Naive thymus-derived CD4-positive, alpha-beta T cell (primary cell): ENCODE results near the gene CPPED1. TPM values are rescaled to one million over a fixed set of nuclear protein-coding genes. Genes with fewer than 3 reads are reported as not detected.
A peak's percentile ranks its signal among the peaks of the same experiment; 100 is the strongest.

Experiments
- ATAC-seq: fragments of 150-1000 bp; cut with Tn5 transposase; 2 replicates; pipeline ENCODE4 v1.10.0; 2021; ENCODE audit warnings: mild to moderate bottlenecking, moderate library complexity
- CTCF ChIA-PET: fragments of 350-600 bp; sonication (Branson Sonifier 250); formaldehyde crosslinking; loops from one replicate; lab custom pipeline; 2021; ENCODE audit warnings: antibody characterized with exemption; lab: Charles Lee
- POLR2A ChIA-PET: fragments of 350-600 bp; sonication (Branson Sonifier 250); formaldehyde crosslinking; loops from one replicate; lab custom pipeline; 2021; ENCODE audit warnings: antibody characterized with exemption, inconsistent platforms; lab: Charles Lee
- DNase-seq, 9 donors: peaks; one replicate each; pipeline versions ENCODE4 v3.0.0 to v3.0.0-alpha.2; 2020 to 2022; ENCODE audit warnings: mixed read lengths in 1 of 9
- H3K27ac ChIP-seq: one replicate; pipeline ENCODE4 v1.7.0; 2013; ENCODE audit warnings: mild to moderate bottlenecking, low read depth, low read length, moderate library complexity
- H3K27me3 ChIP-seq, 2 donors: one replicate each; pipeline ENCODE4 v1.7.0; 2013; ENCODE audit warnings: low read length in 2 of 2, mild to moderate bottlenecking in 2 of 2, moderate library complexity in 2 of 2; ENCODE audit not compliant: control insufficient read depth in 2 of 2, insufficient read depth in 2 of 2
- H3K36me3 ChIP-seq, 3 experiments: 1 replicate in 2 of 3; 2 replicates in 1 of 3; pipeline ENCODE4 v1.7.0; 2013; ENCODE audit warnings: low read length in 3 of 3, mild to moderate bottlenecking in 3 of 3, moderate library complexity in 1 of 3; ENCODE audit not compliant: insufficient read depth in 3 of 3, control insufficient read depth in 2 of 3
- H3K4me1 ChIP-seq, 2 donors: one replicate each; pipeline ENCODE4 v1.7.0; 2013; ENCODE audit warnings: low read length in 2 of 2, mild to moderate bottlenecking in 2 of 2, moderate library complexity in 1 of 2; ENCODE audit not compliant: control insufficient read depth in 2 of 2, insufficient read depth in 2 of 2
- H3K4me3 ChIP-seq: 2 replicates; pipeline ENCODE4 v1.7.0; 2013; ENCODE audit warnings: mild to moderate bottlenecking, low read length
- H3K9me3 ChIP-seq, 3 experiments: 1 replicate in 2 of 3; 2 replicates in 1 of 3; pipeline ENCODE4 v1.7.0; 2013; ENCODE audit warnings: low read length in 3 of 3; ENCODE audit not compliant: control insufficient read depth in 2 of 3
- H3K27ac Mint-ChIP-seq, 9 donors: one replicate each; pipeline ENCODE4 v1.8.0; 2020 to 2022; ENCODE audit warnings: mixed read lengths in 9 of 9, mild to moderate bottlenecking in 8 of 9, moderate library complexity in 5 of 9, inconsistent platforms in 2 of 9
- H3K27me3 Mint-ChIP-seq, 5 donors: one replicate each; pipeline ENCODE4 v1.8.0; 2021 to 2022; ENCODE audit warnings: mixed read lengths in 5 of 5, mild to moderate bottlenecking in 1 of 5
- H3K36me3 Mint-ChIP-seq, 5 donors: one replicate each; pipeline ENCODE4 v1.8.0; 2020 to 2022; ENCODE audit warnings: mixed read lengths in 5 of 5, mild to moderate bottlenecking in 3 of 5, inconsistent platforms in 1 of 5
- H3K4me1 Mint-ChIP-seq, 7 donors: one replicate each; pipeline ENCODE4 v1.8.0; 2020 to 2022; ENCODE audit warnings: mixed read lengths in 7 of 7, mild to moderate bottlenecking in 3 of 7, inconsistent platforms in 1 of 7
- H3K4me3 Mint-ChIP-seq, 10 donors: one replicate each; pipeline ENCODE4 v1.8.0; 2020 to 2022; ENCODE audit warnings: mild to moderate bottlenecking in 10 of 10, mixed read lengths in 10 of 10, moderate library complexity in 6 of 10, inconsistent platforms in 2 of 10
- H3K9me3 Mint-ChIP-seq, 11 donors: one replicate each; pipeline ENCODE4 v1.8.0; 2020 to 2022; ENCODE audit warnings: mixed read lengths in 11 of 11, mild to moderate bottlenecking in 4 of 11, inconsistent platforms in 1 of 11, moderate library complexity in 1 of 11
- intact Hi-C, 2 donors: fragments of 100-400 bp; cut with micrococcal nuclease; formaldehyde crosslinking; loops; one replicate each; pipeline ENCODE4 v1.15.1; 2023
- polyA plus RNA-seq, 2 donors: library from polyadenylated mRNA; unstranded; fragments of 300-500 nt; fragmentation: Illumina TruSeq; gene quantifications; one replicate each; pipeline ENCODE4 v1.2.3, GENCODE V29; 2021
- total RNA-seq, 6 experiments: library from RNA in 5 of 6; stranded (reverse) in 5 of 6; gene quantifications; 1 replicate in 5 of 6; 2 replicates in 1 of 6; pipeline ENCODE4 v1.2.3 and lab custom pipeline; 2021 to 2026

CPPED1 gene
- total and polyA plus RNA-seq, 7 experiments from 2014 or later = 2.4 to 56.5 (median 3.8) TPM

DNA sequence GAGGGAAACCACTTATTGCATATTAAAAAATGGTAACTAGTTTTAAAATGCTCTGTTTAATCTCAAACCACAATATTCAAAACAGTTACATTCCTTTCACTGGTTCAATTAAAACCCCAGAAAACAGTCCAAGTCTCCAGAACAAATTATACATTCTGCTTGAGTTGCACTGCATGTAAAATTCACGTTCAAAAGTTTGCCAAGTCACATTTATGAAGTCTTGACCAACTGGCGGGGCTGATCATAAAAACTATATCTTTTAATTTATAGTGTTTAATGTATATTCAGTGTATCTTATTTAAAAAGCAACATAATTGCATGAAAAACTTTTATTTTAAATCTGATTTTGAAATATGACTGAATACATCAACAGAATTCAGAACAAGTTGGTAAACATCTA is 25.0 kb downstream of the CPPED1 start:
- Histone ChIP-seq H3K9me3 (no peaks in the 10 kb centered on the region), H3K36me3 (no peaks in the 10 kb centered on the region), H3K4me1 (no peaks in the 10 kb centered on the region), H3K27ac (no peak overlapping the region), H3K4me3 (no peak overlapping the region), H3K27me3 (no peaks in the 10 kb centered on the region)
- no peak for ATAC-seq
- H3K9me3 Mint-ChIP-seq = peaks cover 0 to 13% (median 3%) of the 10 kb centered on the region in 11 donors
- intact Hi-C loops = no loop called here
- H3K36me3 Mint-ChIP-seq = peaks cover 7 to 57% (median 46%) of the 10 kb centered on the region in 5 donors
- ChIA-PET CTCF (no interaction called here), POLR2A (no interaction called here)
- no peak for DNase-seq
- no peaks in the 10 kb centered on the region for H3K27me3 Mint-ChIP-seq
- peaks cover 0 to 6% (median 0%) of the 10 kb centered on the region in 7 donors for H3K4me1 Mint-ChIP-seq
- H3K27ac Mint-ChIP-seq = no peak overlapping the region
- no peak overlapping the region for H3K4me3 Mint-ChIP-seq

DNA sequence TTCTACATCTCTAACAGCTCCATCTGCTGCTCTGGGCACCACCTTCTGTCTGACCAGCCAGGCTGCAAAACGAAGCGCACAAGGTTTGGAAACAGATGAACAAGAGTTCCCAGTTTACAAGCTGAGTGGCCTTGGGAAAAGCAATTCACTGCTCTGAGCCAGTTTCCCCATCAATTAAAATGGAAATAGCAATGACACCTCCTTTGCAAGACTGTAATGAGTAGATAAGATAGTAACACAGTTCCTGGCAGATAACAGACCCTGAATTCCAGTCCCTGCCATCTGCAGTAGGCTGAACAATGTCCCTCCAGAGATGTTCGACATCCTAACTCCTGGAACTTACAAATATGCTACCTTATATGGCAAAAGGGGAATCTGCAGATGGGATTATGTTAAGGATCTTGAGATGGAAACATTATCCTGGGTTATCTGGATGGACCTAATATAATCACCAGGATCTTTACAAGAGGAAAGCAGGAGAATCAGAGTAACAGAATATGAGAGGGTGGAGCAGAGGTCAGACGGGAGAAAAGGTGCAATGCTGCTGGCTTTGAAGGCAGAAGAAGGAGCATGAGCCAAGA is 27.9 kb downstream of the CPPED1 start:
- H3K36me3 Mint-ChIP-seq = peaks cover 7 to 53% (median 46%) of the 10 kb centered on the region in 5 donors
- H3K9me3 ChIP-seq = no peaks in the 10 kb centered on the region
- no peak for ATAC-seq
- no peaks in the 10 kb centered on the region for H3K27me3 Mint-ChIP-seq
- peaks cover 0 to 3% (median 0%) of the 10 kb centered on the region in 7 donors for H3K4me1 Mint-ChIP-seq
- POLR2A ChIA-PET = no interaction called here
- CTCF ChIA-PET = no interaction called here
- H3K4me3 ChIP-seq = no peak overlapping the region
- H3K27me3 ChIP-seq = no peaks in the 10 kb centered on the region
- no peaks in the 10 kb centered on the region for H3K4me1 ChIP-seq
- DNase-seq = no peak
- H3K9me3 Mint-ChIP-seq = peaks cover 0 to 13% (median 0%) of the 10 kb centered on the region in 11 donors
- no peak overlapping the region for H3K27ac Mint-ChIP-seq
- no peak overlapping the region for H3K4me3 Mint-ChIP-seq
- intact Hi-C loops = no loop called here
- no peak overlapping the region for H3K27ac ChIP-seq
- H3K36me3 ChIP-seq = no peaks in the 10 kb centered on the region

DNA sequence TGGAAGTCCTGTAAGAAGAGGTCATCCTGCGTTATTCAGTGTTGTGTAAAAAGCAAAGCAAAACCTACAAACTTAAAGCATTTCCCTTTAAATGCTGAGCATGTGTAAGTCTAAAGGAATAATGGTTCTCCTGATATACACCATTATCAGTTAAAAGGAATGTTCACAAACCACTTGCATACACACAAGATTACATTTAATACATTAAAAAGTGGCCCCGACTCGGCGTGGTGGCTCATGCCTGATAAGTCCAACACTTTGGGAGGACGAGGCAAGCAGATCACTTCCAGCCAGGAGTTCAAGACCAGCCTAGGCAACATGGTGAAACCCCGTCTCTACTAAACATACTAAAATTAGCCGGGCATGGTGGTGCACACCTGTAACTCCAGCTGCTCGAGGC is 30.5 kb downstream of the CPPED1 start:
- ChIA-PET POLR2A (no interaction called here), CTCF (no interaction called here)
- Histone ChIP-seq H3K4me3 (no peak overlapping the region), H3K27ac (no peak overlapping the region), H3K9me3 (no peaks in the 10 kb centered on the region), H3K36me3 (no peaks in the 10 kb centered on the region), H3K4me1 (no peaks in the 10 kb centered on the region), H3K27me3 (no peaks in the 10 kb centered on the region)
- no peaks in the 10 kb centered on the region for H3K27me3 Mint-ChIP-seq
- H3K27ac Mint-ChIP-seq = no peak overlapping the region
- intact Hi-C loops = no loop called here
- peaks cover 0 to 13% (median 0%) of the 10 kb centered on the region in 11 donors for H3K9me3 Mint-ChIP-seq
- peaks cover 7 to 46% (median 32%) of the 10 kb centered on the region in 5 donors for H3K36me3 Mint-ChIP-seq
- ATAC-seq = no peak
- H3K4me1 Mint-ChIP-seq = peaks cover 0 to 4% (median 2%) of the 10 kb centered on the region in 7 donors
- H3K4me3 Mint-ChIP-seq = no peak overlapping the region
- DNase-seq = no peak

DNA sequence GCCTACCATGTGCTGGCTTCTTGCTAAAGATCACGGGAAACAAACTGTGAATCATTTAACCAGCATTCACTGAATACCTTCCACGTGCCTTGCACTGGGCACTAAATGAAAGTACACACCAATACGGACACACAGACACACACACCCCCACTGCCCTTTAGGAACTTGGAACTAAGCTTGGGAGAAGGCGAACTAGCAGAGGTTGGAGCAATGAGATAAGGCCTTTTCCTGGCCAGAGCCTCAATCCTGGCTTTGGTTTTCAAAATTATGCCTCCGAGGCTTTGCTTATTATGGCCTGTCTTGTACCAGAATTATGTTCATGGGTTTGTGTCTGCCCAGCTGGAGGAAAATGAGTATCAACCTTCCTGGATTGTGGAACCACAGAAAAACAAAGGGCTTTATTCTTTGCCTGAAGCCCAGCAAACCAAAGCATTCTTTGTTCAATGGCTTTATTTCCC is 32.3 kb downstream of the CPPED1 start:
- Mint-ChIP-seq H3K4me3 (no peak overlapping the region), H3K27ac (no peak overlapping the region), H3K27me3 (no peaks in the 10 kb centered on the region), H3K36me3 (peaks cover 7 to 43% (median 22%) of the 10 kb centered on the region in 5 donors), H3K9me3 (peaks cover 0 to 7% (median 0%) of the 10 kb centered on the region in 11 donors), H3K4me1 (peaks cover 0 to 8% (median 5%) of the 10 kb centered on the region in 7 donors)
- Histone ChIP-seq H3K36me3 (no peaks in the 10 kb centered on the region), H3K4me1 (no peaks in the 10 kb centered on the region), H3K27ac (no peak overlapping the region), H3K4me3 (no peak overlapping the region), H3K9me3 (no peaks in the 10 kb centered on the region), H3K27me3 (no peaks in the 10 kb centered on the region)
- POLR2A ChIA-PET = no interaction called here
- DNase-seq (no peak), ATAC-seq (no peak)
- CTCF ChIA-PET = interaction anchor here (0.6 kb wide), 1 partner anchor 1103 kb away, joined by 4 read pairs; no protein-coding TSS in a partner anchor
- intact Hi-C loops = no loop called here

DNA sequence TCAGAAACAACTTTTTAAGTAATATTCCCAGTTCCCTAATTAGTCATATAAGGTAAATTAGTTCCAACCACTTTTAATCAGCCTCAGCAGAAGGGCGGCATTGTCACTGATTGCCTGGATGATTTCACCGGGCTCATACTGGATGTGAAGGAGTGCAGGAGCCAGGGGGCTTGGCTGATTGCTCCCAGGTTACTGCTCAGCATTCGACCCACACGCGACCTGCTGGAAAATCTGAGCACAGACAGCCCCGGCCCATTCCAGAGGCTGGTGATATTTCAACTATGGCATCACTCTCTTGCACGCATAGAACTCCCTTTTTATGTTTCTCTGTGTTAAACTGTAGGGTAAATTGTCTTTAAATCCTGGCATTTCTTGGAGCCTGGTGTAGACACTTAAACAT is 34.2 kb downstream of the CPPED1 start:
- ChIA-PET CTCF (no interaction called here), POLR2A (no interaction called here)
- Histone ChIP-seq H3K36me3 (no peaks in the 10 kb centered on the region), H3K4me3 (no peak overlapping the region), H3K27me3 (no peaks in the 10 kb centered on the region), H3K4me1 (no peaks in the 10 kb centered on the region), H3K27ac (no peak overlapping the region), H3K9me3 (no peaks in the 10 kb centered on the region)
- Mint-ChIP-seq H3K36me3 (peaks cover 0 to 30% (median 10%) of the 10 kb centered on the region in 5 donors), H3K4me3 (no peak overlapping the region), H3K9me3 (no peaks in the 10 kb centered on the region), H3K27ac (no peak overlapping the region), H3K27me3 (no peaks in the 10 kb centered on the region), H3K4me1 (peaks cover 0 to 8% (median 5%) of the 10 kb centered on the region in 7 donors)
- ATAC-seq (no peak), DNase-seq (no peak)
- intact Hi-C loops = no loop called here

DNA sequence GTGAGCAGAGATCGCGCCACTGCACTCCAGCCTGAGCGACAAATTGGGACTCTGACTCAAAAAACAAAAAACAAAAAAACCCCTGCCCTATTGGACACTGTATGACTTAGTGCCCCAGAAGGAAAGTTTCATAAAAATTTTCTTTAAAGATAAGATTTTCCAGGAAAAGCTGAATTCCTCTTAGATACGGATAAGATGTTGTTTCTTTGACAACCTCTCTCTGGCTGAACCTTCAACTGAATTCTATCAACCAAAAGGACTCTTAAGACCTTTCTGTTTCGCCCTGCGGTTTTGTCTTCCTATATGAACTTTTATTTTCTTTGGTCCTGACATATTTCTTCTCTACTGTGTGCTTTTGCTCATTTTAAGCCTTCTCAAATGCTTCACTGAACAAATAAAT is 35.8 kb downstream of the CPPED1 start:
- Histone ChIP-seq H3K36me3 (no peaks in the 10 kb centered on the region), H3K4me1 (no peaks in the 10 kb centered on the region), H3K27ac (no peak overlapping the region), H3K9me3 (no peaks in the 10 kb centered on the region), H3K27me3 (no peaks in the 10 kb centered on the region), H3K4me3 (no peak overlapping the region)
- DNase-seq (no peak), ATAC-seq (no peak)
- Mint-ChIP-seq H3K27ac (peak overlapping the region in 2 of 9 donors; percentile 16 to 33), H3K4me1 (peaks cover 0 to 8% (median 5%) of the 10 kb centered on the region in 7 donors), H3K27me3 (no peaks in the 10 kb centered on the region), H3K9me3 (no peaks in the 10 kb centered on the region), H3K4me3 (peak overlapping the region in 3 of 10 donors; percentile 8 to 28 (median 10)), H3K36me3 (peaks cover 0 to 30% (median 10%) of the 10 kb centered on the region in 5 donors)
- ChIA-PET CTCF (interaction anchor here (0.5 kb wide), 1 partner anchor 45 kb away, joined by 3 read pairs; no protein-coding TSS in a partner anchor), POLR2A (no interaction called here)
- intact Hi-C loops = no loop called here

DNA sequence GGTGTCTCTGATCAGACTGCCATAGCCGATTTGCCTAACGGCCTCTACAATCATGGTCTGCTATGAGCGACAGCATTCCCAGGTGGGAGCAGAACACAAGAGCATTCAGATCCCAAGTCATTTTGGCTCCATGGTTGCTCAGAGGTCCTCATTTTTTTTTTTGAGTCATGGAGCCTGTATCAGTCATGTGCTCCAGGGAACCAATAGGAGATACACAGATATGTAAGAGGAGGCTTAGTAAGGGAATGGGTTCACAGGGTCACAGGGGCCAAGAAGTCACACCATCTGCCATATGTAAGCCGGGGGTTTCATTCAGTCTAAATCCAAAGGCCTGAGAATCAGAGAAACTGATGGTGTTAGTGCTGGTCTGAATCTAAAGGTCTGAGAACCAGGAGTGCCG is 36.8 kb downstream of the CPPED1 start:
- no peaks in the 10 kb centered on the region for H3K9me3 ChIP-seq
- H3K4me3 ChIP-seq = no peak overlapping the region
- no peak for ATAC-seq
- no peaks in the 10 kb centered on the region for H3K36me3 ChIP-seq
- no peaks in the 10 kb centered on the region for H3K4me1 ChIP-seq
- Mint-ChIP-seq H3K27ac (no peak overlapping the region), H3K4me1 (peaks cover 0 to 8% (median 5%) of the 10 kb centered on the region in 7 donors), H3K36me3 (peaks cover 0 to 22% (median 10%) of the 10 kb centered on the region in 5 donors), H3K9me3 (no peaks in the 10 kb centered on the region), H3K4me3 (no peak overlapping the region), H3K27me3 (no peaks in the 10 kb centered on the region)
- H3K27me3 ChIP-seq = no peaks in the 10 kb centered on the region
- H3K27ac ChIP-seq = no peak overlapping the region
- ChIA-PET POLR2A (no interaction called here), CTCF (no interaction called here)
- intact Hi-C loops = no loop called here
- no peak for DNase-seq
